ENCODE results near the gene SAMHD1.

- TF ChIP-seq, protein P1, sequence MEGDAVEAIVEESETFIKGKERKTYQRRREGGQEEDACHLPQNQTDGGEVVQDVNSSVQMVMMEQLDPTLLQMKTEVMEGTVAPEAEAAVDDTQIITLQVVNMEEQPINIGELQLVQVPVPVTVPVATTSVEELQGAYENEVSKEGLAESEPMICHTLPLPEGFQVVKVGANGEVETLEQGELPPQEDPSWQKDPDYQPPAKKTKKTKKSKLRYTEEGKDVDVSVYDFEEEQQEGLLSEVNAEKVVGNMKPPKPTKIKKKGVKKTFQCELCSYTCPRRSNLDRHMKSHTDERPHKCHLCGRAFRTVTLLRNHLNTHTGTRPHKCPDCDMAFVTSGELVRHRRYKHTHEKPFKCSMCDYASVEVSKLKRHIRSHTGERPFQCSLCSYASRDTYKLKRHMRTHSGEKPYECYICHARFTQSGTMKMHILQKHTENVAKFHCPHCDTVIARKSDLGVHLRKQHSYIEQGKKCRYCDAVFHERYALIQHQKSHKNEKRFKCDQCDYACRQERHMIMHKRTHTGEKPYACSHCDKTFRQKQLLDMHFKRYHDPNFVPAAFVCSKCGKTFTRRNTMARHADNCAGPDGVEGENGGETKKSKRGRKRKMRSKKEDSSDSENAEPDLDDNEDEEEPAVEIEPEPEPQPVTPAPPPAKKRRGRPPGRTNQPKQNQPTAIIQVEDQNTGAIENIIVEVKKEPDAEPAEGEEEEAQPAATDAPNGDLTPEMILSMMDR (IDR thresholded peaks at IDR 0.05; ENCODE audit: low read depth, low read length, missing input control), result no peak
- TF ChIP-seq TAF1 (conservative IDR thresholded peaks at IDR 0.05) (no peak), YY1 (IDR thresholded peaks at IDR 0.05) (no peak), EGR1 (IDR thresholded peaks at IDR 0.05; ENCODE audit: low read depth in 2 of 2) (no peak), RXRA (IDR thresholded peaks at IDR 0.05) (no peak), HNF4G (IDR thresholded peaks at IDR 0.05) (no peak), RAD21 (IDR thresholded peaks at IDR 0.05) (no peak), GABPA (IDR thresholded peaks at IDR 0.05 in 1 of 2, conservative IDR thresholded peaks at IDR 0.05 in 1 of 2) (no peak)
Measured at GRCh38 chr20:36998652-36999051, 47.1 kb upstream of the SAMHD1 start.
